K562 (cell line): Measurements from ENCODE around the gene ADSS2. TPM values are rescaled to one million over a fixed set of nuclear protein-coding genes. Genes with fewer than 3 reads are reported as not detected.

Experiments
- CCNT2 ChIP-seq: IDR thresholded peaks from 2 replicates; pipeline ENCODE4 v1.6.1; 2011; ENCODE audit warnings: borderline replicate concordance, low read depth, mild to moderate bottlenecking, moderate library complexity, mixed read lengths, low read length; ENCODE audit not compliant: insufficient read length; ENCODE audit errors: extremely low read depth
- DNMT1 ChIP-seq: fragments of 450-650 bp; IDR thresholded peaks from 2 replicates; pipeline ENCODE4 v1.6.1; 2016; ENCODE audit warnings: antibody characterized with exemption, mild to moderate bottlenecking
- DPF2 ChIP-seq: fragments of 450-650 bp; IDR thresholded peaks from 2 replicates; pipeline ENCODE4 v1.6.1; 2016
- EGR1 ChIP-seq: fragments of 450-650 bp; conservative IDR thresholded peaks from 2 replicates; pipeline ENCODE4 v1.6.1; 2017; ENCODE audit warnings: mild to moderate bottlenecking
- ELF4 ChIP-seq: fragments of 450-650 bp; formaldehyde crosslinking; IDR thresholded peaks from 2 replicates; pipeline ENCODE4 v1.4.0; 2022; ENCODE audit warnings: missing genetic modification characterization
- GMEB1 ChIP-seq: fragments of 250-450 bp; sonication (Bioruptor Pico); IDR thresholded peaks from 2 replicates; pipeline ENCODE4 v1.4.0; 2020; ENCODE audit warnings: mild to moderate bottlenecking
- KDM4B ChIP-seq, 2 experiments: fragments of 450-650 bp in 1 of 2; sonication (generic) in 1 of 2; IDR thresholded peaks; 2 replicates each; pipeline ENCODE4 v1.6.1; 2016 to 2017; ENCODE audit warnings: borderline replicate concordance in 2 of 2, antibody characterized with exemption in 1 of 2, low read depth in 1 of 2, mild to moderate bottlenecking in 1 of 2
- KLF13 ChIP-seq: fragments of 450-650 bp; IDR thresholded peaks from 2 replicates; pipeline ENCODE4 v1.6.1; 2016; ENCODE audit warnings: missing genetic modification characterization, low read depth, mild to moderate bottlenecking, missing compliant biosample characterization, moderate library complexity, borderline replicate concordance
- MCM5 ChIP-seq: fragments of 450-650 bp; IDR thresholded peaks from 2 replicates; pipeline ENCODE4 v1.6.1; 2016; ENCODE audit warnings: low read depth
- MTF1 ChIP-seq: fragments of 250-450 bp; sonication (Bioruptor Pico); IDR thresholded peaks from 2 replicates; pipeline ENCODE4 v1.9.0; 2021; ENCODE audit warnings: moderate library complexity, mild to moderate bottlenecking, inconsistent platforms, borderline replicate concordance
- SMC3 ChIP-seq: conservative IDR thresholded peaks from 2 replicates; pipeline ENCODE4 v1.6.1; 2011; ENCODE audit warnings: low read depth, low read length, improper control_type of control experiment; ENCODE audit not compliant: insufficient read depth
- TAF1 ChIP-seq: IDR thresholded peaks from 2 replicates; pipeline ENCODE4 v1.6.1; 2011; ENCODE audit warnings: mild to moderate bottlenecking, low read length, moderate library complexity; ENCODE audit not compliant: insufficient read depth, control insufficient read depth, severe bottlenecking; ENCODE audit errors: extremely low read depth
- TAL1 ChIP-seq: fragments of 450-650 bp; IDR thresholded peaks from 2 replicates; pipeline ENCODE4 v1.6.1; 2016; ENCODE audit warnings: mild to moderate bottlenecking
- TBL1XR1 ChIP-seq, 2 experiments: IDR thresholded peaks; 2 replicates each; pipeline ENCODE4 v1.6.1; 2012; ENCODE audit warnings: improper control_type of control experiment in 2 of 2, low read length in 2 of 2, mild to moderate bottlenecking in 1 of 2
- TCF7 ChIP-seq: sonication (generic); IDR thresholded peaks from 2 replicates; pipeline ENCODE4 v1.6.1; 2016; ENCODE audit warnings: antibody characterized with exemption, borderline replicate concordance
- ZBTB1 ChIP-seq: sonication (generic); formaldehyde crosslinking; IDR thresholded peaks from 2 replicates; pipeline ENCODE4 v1.8.1; 2023; ENCODE audit warnings: missing genetic modification reagents, low read depth, mild to moderate bottlenecking, borderline replicate concordance
- ZHX1 ChIP-seq: fragments of 150-350 bp; conservative IDR thresholded peaks from 2 replicates; pipeline ENCODE4 v1.6.1; 2014; ENCODE audit warnings: low read length
- ZNF146 ChIP-seq: IDR thresholded peaks from one replicate; pipeline ENCODE4 v1.6.1; 2018; ENCODE audit warnings: missing compliant biosample characterization; ENCODE audit not compliant: unreplicated experiment
- polyA plus RNA-seq, 8 experiments: library from polyadenylated mRNA; depleted of rRNA in 4 of 8; stranded (reverse) in 5 of 8; unstranded in 3 of 8; fragments of >200 nt; fragmentation: Nextera tagmentation in 2 of 8; fragmentation: Illumina TruSeq in 1 of 8; extraction: Ambion mirVana in 2 of 8; extraction: Trizol in 1 of 8; gene quantifications; 2 replicates each; pipeline versions ENCODE4 v1.2.1 to v1.2.3, GENCODE V29; 2011 to 2014; ENCODE audit warnings: inconsistent platforms in 1 of 8, missing spikeins in 1 of 8
- total RNA-seq, 7 experiments: library from RNA; depleted of rRNA in 6 of 7; stranded (reverse); fragments of >200 nt in 6 of 7; fragmentation: Illumina TruSeq in 2 of 7; extraction: Trizol in 2 of 7; gene quantifications; 2 replicates each; pipeline versions ENCODE4 v1.2.1 to v1.2.3, GENCODE V29; 2011 to 2021; ENCODE audit warnings: low replicate concordance in 1 of 7
- TF ChIP-seq, protein P1 (sequence below), 2 experiments: fragments of 150-350 bp in 1 of 2; IDR thresholded peaks; 2 replicates each; pipeline ENCODE4 v1.6.1; 2012 to 2016; ENCODE audit warnings: low read depth in 2 of 2, low read length in 2 of 2, mild to moderate bottlenecking in 1 of 2, moderate library complexity in 1 of 2

The ADSS2 gene
- total and polyA plus RNA-seq, 9 of the 15 experiments (the other 6 are each of a cell fraction or from before 2014, with no cell fraction given): 8.8 to 63.8 (median 59.4) TPM

DNA sequence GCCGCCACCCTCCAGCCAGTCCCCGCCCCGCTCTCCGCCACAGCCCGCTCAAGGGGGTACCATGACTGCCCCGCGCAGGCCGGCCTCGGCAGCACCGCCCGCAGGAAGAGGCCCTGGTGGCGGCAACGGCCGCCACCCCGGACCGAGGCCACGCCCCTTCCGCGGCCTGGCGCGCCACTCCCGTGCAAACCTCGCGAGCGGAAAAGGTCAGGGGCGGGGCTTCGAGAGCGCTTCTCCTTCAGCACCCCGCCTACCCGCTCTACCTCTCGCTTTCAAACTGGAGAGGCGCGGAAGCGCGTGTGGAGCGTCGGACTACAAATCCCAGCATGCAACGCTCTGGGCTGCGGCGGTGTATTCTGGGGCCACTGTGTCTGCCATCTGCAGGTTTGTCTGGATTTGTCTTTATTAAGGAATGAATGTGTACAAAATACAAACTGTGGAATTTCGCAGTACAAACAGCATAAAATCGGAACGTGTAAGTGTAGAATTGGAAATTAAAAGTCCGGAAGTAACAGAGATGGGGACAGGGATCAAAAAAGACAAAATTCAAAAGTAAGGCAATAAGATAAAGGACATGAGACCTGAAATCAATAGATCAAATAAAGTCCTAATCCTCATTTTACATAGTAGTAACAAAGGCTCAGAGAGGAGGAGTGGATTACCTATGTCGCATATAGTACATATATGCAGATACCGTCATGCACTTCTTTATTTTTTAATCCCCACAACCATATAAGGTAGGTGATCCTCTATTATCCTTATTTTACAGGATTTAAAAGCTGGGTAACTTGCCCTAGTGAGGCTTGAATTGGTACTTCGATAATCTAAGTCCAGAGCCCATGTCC lies 464 bp upstream of the ADSS2 start (continued):
- TF ChIP-seq KDM4B (IDR thresholded peaks at IDR 0.05; ENCODE audit: borderline replicate concordance in 2 of 2, low read depth in 1 of 2) (peak; percentile 45 to 52; a peak in 1 of 4 replicates), GMEB1 (CRISPR knock-in tag) (peak; percentile 96), ZHX1 (peak; percentile 57; the same call in 1 of the 2 replicates), ELF4 (0 out of 2 replicates have a peak, but pooled peaks have one; percentile 21), TAF1 (peak; percentile 21), CCNT2 (peak; percentile 93), ZBTB1 (CRISPR knock-in tag) (0 out of 2 replicates have a peak, but pooled peaks have one; percentile 6), TCF7 (no peak), SMC3 (peak; percentile 29), DPF2 (peak; percentile 47; the same call in 1 of the 2 replicates), EGR1 (peak; percentile 51), KLF13 (peak; percentile 22; the same call in 1 of the 2 replicates), TAL1 (no peak), MCM5 (no peak), ZNF146 (CRISPR knock-in tag) (no peak), DNMT1 (no peak), TBL1XR1 (IDR thresholded peaks at IDR 0.05; ENCODE audit: low read length in 2 of 2) (no peak; a peak in 1 of 4 replicates), MTF1 (CRISPR knock-in tag) (no peak)
- TF ChIP-seq, protein P1, sequence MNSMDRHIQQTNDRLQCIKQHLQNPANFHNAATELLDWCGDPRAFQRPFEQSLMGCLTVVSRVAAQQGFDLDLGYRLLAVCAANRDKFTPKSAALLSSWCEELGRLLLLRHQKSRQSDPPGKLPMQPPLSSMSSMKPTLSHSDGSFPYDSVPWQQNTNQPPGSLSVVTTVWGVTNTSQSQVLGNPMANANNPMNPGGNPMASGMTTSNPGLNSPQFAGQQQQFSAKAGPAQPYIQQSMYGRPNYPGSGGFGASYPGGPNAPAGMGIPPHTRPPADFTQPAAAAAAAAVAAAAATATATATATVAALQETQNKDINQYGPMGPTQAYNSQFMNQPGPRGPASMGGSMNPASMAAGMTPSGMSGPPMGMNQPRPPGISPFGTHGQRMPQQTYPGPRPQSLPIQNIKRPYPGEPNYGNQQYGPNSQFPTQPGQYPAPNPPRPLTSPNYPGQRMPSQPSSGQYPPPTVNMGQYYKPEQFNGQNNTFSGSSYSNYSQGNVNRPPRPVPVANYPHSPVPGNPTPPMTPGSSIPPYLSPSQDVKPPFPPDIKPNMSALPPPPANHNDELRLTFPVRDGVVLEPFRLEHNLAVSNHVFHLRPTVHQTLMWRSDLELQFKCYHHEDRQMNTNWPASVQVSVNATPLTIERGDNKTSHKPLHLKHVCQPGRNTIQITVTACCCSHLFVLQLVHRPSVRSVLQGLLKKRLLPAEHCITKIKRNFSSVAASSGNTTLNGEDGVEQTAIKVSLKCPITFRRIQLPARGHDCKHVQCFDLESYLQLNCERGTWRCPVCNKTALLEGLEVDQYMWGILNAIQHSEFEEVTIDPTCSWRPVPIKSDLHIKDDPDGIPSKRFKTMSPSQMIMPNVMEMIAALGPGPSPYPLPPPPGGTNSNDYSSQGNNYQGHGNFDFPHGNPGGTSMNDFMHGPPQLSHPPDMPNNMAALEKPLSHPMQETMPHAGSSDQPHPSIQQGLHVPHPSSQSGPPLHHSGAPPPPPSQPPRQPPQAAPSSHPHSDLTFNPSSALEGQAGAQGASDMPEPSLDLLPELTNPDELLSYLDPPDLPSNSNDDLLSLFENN (IDR thresholded peaks at IDR 0.05; ENCODE audit: low read depth in 2 of 2, low read length in 2 of 2): 0 out of 4 replicates have a peak, but pooled peaks of 1 of the 2 experiments have one; percentile 34
